IMR-90 (cell line): Measurements from ENCODE around the gene RGS9. TPM values are rescaled to one million over a fixed set of nuclear protein-coding genes. Genes with fewer than 3 reads are reported as not detected.
A peak's percentile ranks its signal among the peaks of the same experiment; 100 is the strongest.

Source experiments
- ATAC-seq: fragments of 200-7000 bp; cut with Tn5 transposase; 2 replicates; pipeline ENCODE4 v1.9.1; 2020; ENCODE audit warnings: low read depth, mild to moderate bottlenecking, moderate library complexity
- BruUV-seq: library from RNA; stranded (reverse); fragments of 400-500 nt; replicated peaks from 2 replicates; lab custom pipeline; 2021; lab: Mats Ljungman, UMichigan
- CTCF ChIA-PET: fragments of 300-600 bp; formaldehyde crosslinking; extraction: SDS; loops from one replicate; lab custom pipeline; 2021; ENCODE audit warnings: antibody characterized with exemption; lab: Yijun Ruan, JAX
- POLR2A ChIA-PET: fragments of 300-600 bp; sonication (Branson Sonifier 250); formaldehyde crosslinking; loops from one replicate; lab custom pipeline; 2022; ENCODE audit warnings: antibody characterized with exemption; ENCODE audit not compliant: unreplicated experiment; lab: Charles Lee
- DNase-seq: peaks from one replicate; pipeline ENCODE4 v3.0.0; 2013
- H2AFZ ChIP-seq: replicated peaks from 2 replicates; pipeline ENCODE3; 2013; ENCODE audit warnings: low read length, mild to moderate bottlenecking; ENCODE audit not compliant: poor library complexity
- H2AK5ac ChIP-seq: 2 replicates; pipeline ENCODE4 v1.6.1; 2013; ENCODE audit warnings: low read depth, low read length, inconsistent platforms
- H2AK9ac ChIP-seq: replicated peaks from 2 replicates; pipeline ENCODE3; 2013; ENCODE audit warnings: mild to moderate bottlenecking, low read depth, low read length, moderate library complexity; ENCODE audit not compliant: poor library complexity
- H2BK120ac ChIP-seq: 2 replicates; pipeline ENCODE4 v1.6.1; 2013; ENCODE audit warnings: low read depth, low read length, inconsistent platforms
- H2BK15ac ChIP-seq: 3 replicates; pipeline ENCODE4 v1.6.1; 2013; ENCODE audit warnings: low read depth, low read length, inconsistent platforms
- H2BK20ac ChIP-seq: 2 replicates; pipeline ENCODE4 v1.6.1; 2013; ENCODE audit warnings: low read depth, mild to moderate bottlenecking, inconsistent platforms, low read length, moderate library complexity
- H2BK5ac ChIP-seq: 2 replicates; pipeline ENCODE4 v1.6.1; 2013; ENCODE audit warnings: mild to moderate bottlenecking, low read depth, low read length, inconsistent platforms; ENCODE audit not compliant: poor library complexity, severe bottlenecking
- H3K14ac ChIP-seq: replicated peaks from 2 replicates; pipeline ENCODE4 v1.6.1; 2013; ENCODE audit warnings: low read depth, low read length, inconsistent platforms
- H3K18ac ChIP-seq: 2 replicates; pipeline ENCODE4 v1.6.1; 2013; ENCODE audit warnings: low read depth, low read length, control low read depth
- H3K23ac ChIP-seq: 2 replicates; pipeline ENCODE4 v1.6.1; 2013; ENCODE audit warnings: low read depth, low read length, inconsistent platforms
- H3K27ac ChIP-seq: 2 replicates; pipeline ENCODE4 v1.5.1; 2013; ENCODE audit warnings: mild to moderate bottlenecking, control low read depth, low read length; ENCODE audit not compliant: insufficient read depth
- H3K27me3 ChIP-seq: 2 replicates; pipeline ENCODE4 v1.6.1; 2013; ENCODE audit warnings: low read length; ENCODE audit not compliant: control insufficient read depth, insufficient read depth
- H3K36me3 ChIP-seq: 2 replicates; pipeline ENCODE4 v1.6.1; 2013; ENCODE audit warnings: low read length, mixed read lengths; ENCODE audit not compliant: control insufficient read depth, insufficient read depth
- H3K4ac ChIP-seq: 2 replicates; pipeline ENCODE4 v1.6.1; 2013; ENCODE audit warnings: low read depth, low read length, inconsistent platforms
- H3K4me1 ChIP-seq: 2 replicates; pipeline ENCODE4 v1.6.1; 2013; ENCODE audit warnings: low read length, mixed read lengths; ENCODE audit not compliant: control insufficient read depth, insufficient read depth
- H3K4me2 ChIP-seq: 2 replicates; pipeline ENCODE4 v1.6.1; 2013; ENCODE audit warnings: low read depth, mild to moderate bottlenecking, control low read depth, low read length, moderate library complexity
- H3K4me3 ChIP-seq: 2 replicates; pipeline ENCODE4 v1.5.1; 2013; ENCODE audit warnings: low read depth, mild to moderate bottlenecking, control low read depth, low read length, moderate library complexity; ENCODE audit not compliant: insufficient read depth
- H3K56ac ChIP-seq: 2 replicates; pipeline ENCODE4 v1.6.1; 2013; ENCODE audit warnings: low read length, inconsistent platforms; ENCODE audit not compliant: insufficient read depth; ENCODE audit errors: extremely low read depth
- H3K79me1 ChIP-seq, 2 experiments: 2 replicates each; pipeline ENCODE4 v1.6.1; 2013; ENCODE audit warnings: low read length in 2 of 2, inconsistent platforms in 1 of 2, low read depth in 1 of 2
- H3K9ac ChIP-seq: 2 replicates; pipeline ENCODE4 v1.6.1; 2013; ENCODE audit warnings: low read depth, low read length, control low read depth
- H3K9me1 ChIP-seq: 2 replicates; pipeline ENCODE4 v1.6.1; 2013; ENCODE audit warnings: low read length, inconsistent platforms; ENCODE audit not compliant: insufficient read depth
- H3K9me3 ChIP-seq: 2 replicates; pipeline ENCODE4 v1.6.1; 2013; ENCODE audit warnings: low read length; ENCODE audit not compliant: control insufficient read depth, insufficient read depth
- H4K20me1 ChIP-seq: 2 replicates; pipeline ENCODE4 v1.6.1; 2013; ENCODE audit warnings: low read length, inconsistent platforms; ENCODE audit not compliant: insufficient read depth
- H4K5ac ChIP-seq: 2 replicates; pipeline ENCODE4 v1.6.1; 2013; ENCODE audit warnings: mild to moderate bottlenecking, low read depth, low read length, control low read depth
- H4K8ac ChIP-seq, 2 experiments: 2 replicates each; pipeline ENCODE4 v1.6.1; 2013; ENCODE audit warnings: low read depth in 2 of 2, low read length in 2 of 2, control low read depth in 1 of 2, inconsistent platforms in 1 of 2
- H4K91ac ChIP-seq: 2 replicates; pipeline ENCODE4 v1.6.1; 2013; ENCODE audit warnings: low read depth, low read length, inconsistent platforms; ENCODE audit not compliant: insufficient read depth
- BHLHE40 ChIP-seq: fragments of 150-350 bp; IDR thresholded peaks from 2 replicates; pipeline ENCODE4 v1.6.1; 2016; ENCODE audit warnings: mild to moderate bottlenecking, low read depth, low read length
- CEBPB ChIP-seq: IDR thresholded peaks from 2 replicates; pipeline ENCODE4 v1.6.1; 2012; ENCODE audit warnings: low read depth, low read length, improper control_type of control experiment
- CTCF ChIP-seq: conservative IDR thresholded peaks from 2 replicates; pipeline ENCODE4 v1.5.1; 2012; ENCODE audit warnings: mild to moderate bottlenecking, low read depth, low read length, improper control_type of control experiment
- ELK1 ChIP-seq: fragments of 150-350 bp; IDR thresholded peaks from 2 replicates; pipeline ENCODE4 v1.6.1; 2016; ENCODE audit warnings: low read depth, mild to moderate bottlenecking, low read length, moderate library complexity, borderline replicate concordance
- FOS ChIP-seq: fragments of 150-350 bp; IDR thresholded peaks from 2 replicates; pipeline ENCODE4 v1.6.1; 2016; ENCODE audit warnings: low read depth, low read length
- MAFK ChIP-seq: IDR thresholded peaks from 2 replicates; pipeline ENCODE4 v1.6.1; 2012; ENCODE audit warnings: low read depth, low read length, improper control_type of control experiment
- MXI1 ChIP-seq: IDR thresholded peaks from 2 replicates; pipeline ENCODE4 v1.6.1; 2012; ENCODE audit warnings: low read depth, mild to moderate bottlenecking, low read length, moderate library complexity, borderline replicate concordance
- POLR2A ChIP-seq: IDR thresholded peaks from 2 replicates; pipeline ENCODE4 v1.6.1; 2012; ENCODE audit warnings: mild to moderate bottlenecking, low read depth, low read length
- RCOR1 ChIP-seq: IDR thresholded peaks from 2 replicates; pipeline ENCODE4 v1.6.1; 2012; ENCODE audit warnings: mild to moderate bottlenecking, low read length, improper control_type of control experiment; ENCODE audit not compliant: insufficient replicate concordance
- RFX5 ChIP-seq: IDR thresholded peaks from 2 replicates; pipeline ENCODE4 v1.8.0; 2012; ENCODE audit warnings: low read depth, mild to moderate bottlenecking, low read length, moderate library complexity
- SMC3 ChIP-seq: fragments of 150-350 bp; IDR thresholded peaks from 2 replicates; pipeline ENCODE4 v1.6.1; 2016; ENCODE audit warnings: low read depth, mild to moderate bottlenecking, antibody characterized with exemption, low read length, moderate library complexity
- USF2 ChIP-seq: fragments of 150-350 bp; IDR thresholded peaks from 2 replicates; pipeline ENCODE4 v1.6.1; 2017; ENCODE audit warnings: mild to moderate bottlenecking, antibody characterized with exemption, low read length, low read depth
- WGBS, 2 experiments: methylation state at CpG; one replicate each; pipeline versions ENCODE4 v1.1.5 to v1.1.7; 2013; ENCODE audit warnings: missing lambda C conversion rate in 2 of 2; ENCODE audit not compliant: insufficient read length in 1 of 2; ENCODE audit errors: extremely low coverage in 2 of 2; 5-methylcytosine and 5-hydroxymethylcytosine counted together
- dilution Hi-C: fragments of 300-500 bp; cut with HindIII; formaldehyde crosslinking; loops from one replicate; pipeline ENCODE4 v1.14.3; 2018; ENCODE audit warnings: low sequenced_read_pairs; ENCODE audit not compliant: unreplicated experiment
- in situ Hi-C: fragments of 300-500 bp; cut with MboI; formaldehyde crosslinking; loops from 3 replicates; pipeline ENCODE4 v1.14.3; 2019; ENCODE audit warnings: low sequenced_read_pairs, inconsistent platforms, mixed read lengths
- intact Hi-C: fragments of 100-400 bp; cut with micrococcal nuclease; formaldehyde crosslinking; loops from 2 replicates; pipeline ENCODE4 v1.10.0; 2022
- polyA plus RNA-seq, 3 experiments: library from polyadenylated mRNA; depleted of rRNA; stranded (reverse); fragments of >200 nt; gene quantifications; 2 replicates each; pipeline ENCODE4 v1.2.3, GENCODE V29; 2012; ENCODE audit warnings: low replicate concordance in 1 of 3
- total RNA-seq: library from RNA; depleted of rRNA; stranded (reverse); fragments of >200 nt; gene quantifications from 2 replicates; pipeline ENCODE4 v1.2.3, GENCODE V29; 2012

The RGS9 gene
- total and polyA plus RNA-seq, 2 of the 4 experiments (the other 2 are of a cell fraction) = 0.90 to 1.1 TPM

GRCh38 chr17:65191811-65192740 lies 54.9 kb downstream of the RGS9 start:
- no peak overlapping the region for H3K9ac ChIP-seq
- DNase-seq (peak; percentile 78), ATAC-seq (peak; percentile 52)
- H3K9me1 ChIP-seq = peaks cover 17% of the 10 kb centered on the region
- H4K8ac ChIP-seq = peak overlapping the region in 1 of 2 experiments; percentile 52; a peak in 2 of 4 replicates
- H2AFZ ChIP-seq = peak overlapping the region; percentile 47
- 0% methylated on average over 2 of the region's 8 CpGs; no CpG with 5 or more reads in 1 of the 2 experiments for WGBS, 2 experiments
- no peaks in the 10 kb centered on the region for H3K36me3 ChIP-seq
- no peaks in the 10 kb centered on the region for H4K20me1 ChIP-seq
- no peaks in the 10 kb centered on the region for H3K27me3 ChIP-seq
- BruUV-seq = no TSS peak
- peak overlapping the region; percentile 87 for H3K4ac ChIP-seq
- peak overlapping the region; percentile 80 for H4K91ac ChIP-seq
- H3K23ac ChIP-seq = 0 out of 2 replicates have a peak overlapping the region, but pooled peaks have one; percentile 64
- H3K56ac ChIP-seq = no peak overlapping the region; the same call in 1 of the 2 replicates
- CTCF ChIA-PET = interaction anchor here (0.6 to 1.1 kb wide), 4 partner anchors 8 to 109 kb away, joined by 3 to 5 read pairs (median 4); partner anchors contain the start of gene RGS9
- H3K9me3 ChIP-seq = no peaks in the 10 kb centered on the region
- H3K4me2 ChIP-seq = no peak overlapping the region; the same call in 1 of the 2 replicates
- H2AK9ac ChIP-seq = peak overlapping the region; percentile 60
- peak overlapping the region; percentile 37; the same call in 1 of the 2 replicates for H3K18ac ChIP-seq
- dilution Hi-C loops = no loop called here
- H2BK5ac ChIP-seq = peak overlapping the region; percentile 89
- H4K5ac ChIP-seq = no peak overlapping the region
- POLR2A ChIA-PET = no interaction called here
- H2BK20ac ChIP-seq = peak overlapping the region; percentile 77
- in situ Hi-C loops = no loop called here
- H2BK120ac ChIP-seq = peak overlapping the region; percentile 91
- intact Hi-C loops = loop anchor here (10.0 kb wide), 2 partner anchors 167 to 417 kb away; no protein-coding TSS in a partner anchor
- H2BK15ac ChIP-seq = peak overlapping the region; percentile 84; the same call in 1 of the 3 replicates
- no peak overlapping the region for H3K4me3 ChIP-seq
- peak overlapping the region; percentile 78 for H2AK5ac ChIP-seq
- peak overlapping the region; percentile 74 for H3K14ac ChIP-seq
- H3K27ac ChIP-seq = no peak overlapping the region; the same call in 1 of the 2 replicates
- H3K79me1 ChIP-seq = no peaks in the 10 kb centered on the region; a peak in 1 of 4 replicates
- H3K4me1 ChIP-seq = peaks cover 9% of the 10 kb centered on the region; the same call in 1 of the 2 replicates
- TF ChIP-seq SMC3 (no peak), MXI1 (no peak), CEBPB (peak; percentile 97), BHLHE40 (peak; percentile 62), MAFK (no peak), FOS (peak; percentile 75), ELK1 (no peak), RFX5 (no peak), CTCF (no peak), RCOR1 (peak; percentile 70), POLR2A (no peak), USF2 (no peak)
